GM19193 (cell line): Measurements from ENCODE around the gene ACTL10.

ENCODE experiments used
- POLR2A ChIP-seq: IDR thresholded peaks from 4 replicates; pipeline ENCODE4 v1.6.1; 2011; ENCODE audit not compliant: insufficient read depth, insufficient read length; ENCODE audit errors: extremely low read depth

ACTL10 gene

GRCh38 chr20:33689493-33689892 lies 22.8 kb downstream of the ACTL10 start:
- no peak for TF ChIP-seq POLR2A

DNA sequence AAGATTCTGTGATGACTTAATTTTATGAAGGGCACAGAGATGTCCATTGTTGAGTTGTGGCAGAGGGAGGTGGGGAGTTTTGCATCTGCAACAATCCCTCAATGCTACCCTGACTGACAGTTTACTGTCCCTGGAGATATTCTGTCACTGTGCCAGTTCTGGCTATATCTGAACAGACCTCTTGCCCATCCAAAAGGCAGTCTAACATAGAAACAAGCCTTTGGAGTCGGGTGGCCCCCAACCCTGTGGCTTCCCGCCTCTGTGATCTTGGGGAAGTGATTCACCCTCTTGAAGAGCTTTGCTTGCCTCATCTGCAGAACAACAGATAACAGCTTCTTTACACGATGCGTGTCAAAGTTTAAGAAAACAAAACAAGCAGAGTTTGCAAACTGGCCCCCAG lies 23.2 kb downstream of the ACTL10 start:
- TF ChIP-seq POLR2A: no peak

DNA sequence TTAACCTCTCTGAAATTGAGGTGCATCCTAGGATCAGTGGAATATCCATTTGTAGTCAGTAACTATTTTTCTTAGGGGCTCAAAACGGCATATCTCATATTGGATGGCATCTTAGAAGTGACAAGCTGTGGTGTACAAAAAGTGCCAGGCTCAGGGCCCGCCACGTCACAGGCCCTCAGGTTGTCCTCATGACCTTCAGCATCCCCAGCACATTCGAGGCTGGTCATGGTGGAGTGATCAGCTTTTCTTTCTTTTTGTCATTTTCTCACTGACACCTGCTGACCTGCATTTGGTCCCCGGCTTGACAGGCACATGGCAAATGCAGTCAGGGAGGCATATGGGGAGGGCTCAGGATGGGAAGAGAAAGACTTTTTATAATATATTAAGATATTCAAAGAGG lies 26.5 kb downstream of the ACTL10 start:
- no peak for TF ChIP-seq POLR2A

GRCh38 chr20:33693741-33694638 lies 27.2 kb downstream of the ACTL10 start:
- TF ChIP-seq POLR2A: no peak

DNA sequence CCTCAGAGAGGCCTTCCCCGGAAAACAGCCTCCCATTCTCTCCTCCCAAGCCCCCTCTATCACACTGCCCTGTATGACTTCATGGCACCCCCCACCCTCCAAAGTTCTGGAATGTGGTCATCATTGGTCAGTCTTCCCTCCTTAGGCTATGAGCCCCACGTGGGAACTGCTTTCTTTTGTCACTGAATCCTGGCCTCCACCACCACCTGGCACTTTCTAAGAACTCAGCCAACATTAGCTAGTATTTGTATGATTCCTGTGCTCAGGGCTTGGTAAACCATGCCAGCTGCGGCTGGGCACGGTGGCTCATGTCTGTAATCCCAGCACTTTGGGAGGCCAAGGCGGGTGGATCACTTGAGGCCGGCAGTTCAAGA lies 27.9 kb downstream of the ACTL10 start:
- no peak for TF ChIP-seq POLR2A

DNA sequence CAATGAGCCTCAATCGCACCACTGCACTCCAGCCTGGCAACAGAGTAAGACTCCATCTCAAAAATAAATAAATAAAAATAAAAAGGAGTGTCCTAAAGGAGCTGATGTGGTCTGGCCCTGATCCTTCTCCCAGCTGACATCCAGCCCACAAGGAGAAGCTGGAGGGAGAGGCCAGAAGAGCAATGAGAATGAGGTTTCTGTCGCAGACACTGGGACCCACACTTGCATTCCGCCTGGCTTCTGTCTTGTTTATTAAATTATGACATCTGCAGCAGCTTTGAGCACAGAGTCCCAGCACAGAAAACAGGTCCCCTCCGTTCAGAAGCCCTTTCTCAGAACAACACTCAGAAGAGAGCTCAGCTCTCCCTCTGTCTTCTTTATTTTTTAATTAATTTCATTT lies 29.7 kb downstream of the ACTL10 start:
- TF ChIP-seq POLR2A: no peak

GRCh38 chr20:33697129-33697528 lies 30.4 kb downstream of the ACTL10 start:
- TF ChIP-seq POLR2A: no peak

- no peak for TF ChIP-seq POLR2A
These were observed 35.1 kb downstream of the ACTL10 start for GRCh38 chr20:33701629-33702450.

GRCh38 chr20:33702861-33703260 lies 36.1 kb downstream of the ACTL10 start:
- no peak for TF ChIP-seq POLR2A

DNA sequence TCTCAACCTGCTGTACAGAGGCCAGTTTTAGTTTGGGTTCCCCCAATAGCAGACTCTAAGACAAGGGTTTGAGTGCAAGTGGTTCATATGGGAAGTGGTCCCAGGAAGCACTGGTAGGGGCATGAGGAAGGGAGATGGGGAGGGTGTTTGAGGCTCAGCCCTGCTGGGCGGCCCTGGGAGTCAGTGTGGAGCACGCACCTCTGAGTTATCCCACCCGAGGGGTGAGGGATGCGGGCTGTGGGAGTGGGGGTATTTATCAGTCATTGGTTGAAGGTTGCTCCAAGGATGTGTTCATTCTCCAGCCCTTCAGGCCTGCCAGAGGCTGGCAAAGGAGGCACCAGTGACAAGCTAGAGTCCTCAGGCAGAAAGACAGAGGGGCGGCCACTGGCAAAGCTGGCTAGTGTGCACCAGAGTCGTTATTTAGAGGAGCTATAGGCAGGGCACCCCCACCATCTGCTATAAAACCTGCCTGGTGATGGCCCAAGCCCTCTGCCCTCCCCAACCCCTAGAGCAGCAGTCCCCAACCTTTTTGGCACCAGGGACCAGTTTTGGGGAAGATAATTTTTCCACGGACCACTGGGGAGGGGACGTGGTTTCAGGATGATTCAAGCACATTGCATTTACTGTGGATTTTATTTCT lies 36.9 kb downstream of the ACTL10 start:
- no peak for TF ChIP-seq POLR2A

DNA sequence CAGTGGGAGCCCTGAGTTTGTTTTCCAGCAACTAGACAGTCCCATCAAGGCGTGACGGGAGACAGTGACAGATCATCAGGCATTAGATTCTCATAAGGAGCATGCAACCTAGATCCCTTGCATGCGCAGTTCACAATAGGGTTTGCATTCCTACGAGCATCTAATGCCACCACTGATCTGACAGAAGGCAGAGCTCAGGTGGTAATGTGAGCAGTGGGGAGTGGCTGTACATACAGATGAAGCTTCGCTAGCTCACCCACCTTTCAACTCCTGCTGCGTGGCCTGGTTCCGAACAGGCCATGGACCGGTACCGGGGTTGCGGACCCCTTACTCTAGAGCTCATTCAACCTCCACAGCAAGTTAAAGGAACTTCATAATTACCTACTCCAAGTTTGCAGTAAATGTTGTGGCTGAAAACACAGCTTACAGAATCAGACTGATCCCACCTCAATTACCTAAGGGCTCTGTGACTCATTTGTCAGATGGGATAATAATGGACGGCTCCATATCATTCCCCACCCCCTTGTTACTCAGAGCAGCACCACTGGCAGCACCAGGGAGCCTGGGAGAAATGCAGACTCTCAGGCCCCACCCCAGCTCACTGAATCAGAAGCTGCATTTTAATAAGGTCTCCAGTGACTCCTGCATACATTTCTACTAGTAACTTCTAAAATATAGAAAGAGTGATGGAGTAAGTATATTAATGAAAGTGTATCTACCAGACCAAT lies 37.6 kb downstream of the ACTL10 start:
- no peak for TF ChIP-seq POLR2A

DNA sequence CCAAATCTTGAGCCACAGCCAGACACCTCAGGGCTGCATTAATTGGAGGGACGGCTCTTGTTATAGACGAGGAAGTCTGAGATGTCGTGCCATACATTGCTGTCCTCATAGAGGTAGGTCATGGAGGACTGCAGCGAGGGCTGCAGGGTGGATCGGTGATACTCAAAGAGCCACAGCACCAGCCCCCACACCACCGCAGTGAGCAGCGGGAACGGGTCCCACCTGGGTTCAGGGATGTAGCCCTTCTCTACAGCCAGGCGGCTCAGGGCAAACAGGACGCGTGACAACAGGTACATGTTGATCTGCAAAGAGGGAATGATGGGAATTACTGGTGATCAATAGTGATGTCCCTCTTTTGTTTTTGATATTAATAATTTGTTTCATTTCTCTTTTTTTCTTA lies 40.9 kb downstream of the ACTL10 start:
- TF ChIP-seq POLR2A: no peak

- TF ChIP-seq POLR2A: no peak
These were observed 42.7 kb downstream of the ACTL10 start for GRCh38 chr20:33709398-33709797.

DNA sequence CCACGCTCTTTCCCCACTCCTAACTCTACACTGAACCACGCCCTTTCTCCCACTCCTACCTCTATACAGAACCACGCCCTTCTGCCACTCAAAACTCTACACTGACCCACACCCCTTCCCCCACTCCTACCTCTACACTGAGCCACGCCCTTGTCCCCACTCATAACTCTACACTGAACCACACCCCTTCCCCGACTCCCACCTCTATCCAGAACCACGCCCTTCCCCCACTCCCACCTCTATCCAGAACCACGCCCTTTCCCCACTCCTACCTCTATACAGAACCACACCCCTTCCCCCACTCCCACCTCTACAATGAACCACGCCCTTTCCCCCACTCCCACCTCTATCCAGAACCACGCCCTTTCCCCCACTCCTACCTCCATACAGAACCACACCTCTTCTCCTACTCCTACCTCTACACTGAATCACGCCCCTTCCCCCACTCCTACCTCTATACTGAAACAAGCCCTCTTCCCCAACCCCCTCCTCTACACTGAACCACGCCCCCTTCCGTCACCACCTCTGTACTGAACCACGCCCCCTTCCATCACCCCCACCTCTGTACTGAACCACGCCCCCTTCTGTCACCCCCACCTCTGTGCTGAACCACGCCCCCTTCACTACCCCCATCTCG lies 43.3 kb downstream of the ACTL10 start:
- no peak for TF ChIP-seq POLR2A
